ENCODE results near the gene PLPP2.

The PLPP2 gene

GRCh38 chr19:325173-325936 lies 34.2 kb upstream of the PLPP2 start:
- Mint-ChIP-seq H3K27ac (no peak overlapping the region), H3K4me3 (no peak overlapping the region), H3K4me1 (no peaks in the 10 kb centered on the region), H3K9me3 (peaks cover 5% of the 10 kb centered on the region), H3K36me3 (peaks cover 50% of the 10 kb centered on the region)
- DNase-seq (ENCODE audit: low spot score in 2 of 2): no peak
- no peak for ATAC-seq

DNA sequence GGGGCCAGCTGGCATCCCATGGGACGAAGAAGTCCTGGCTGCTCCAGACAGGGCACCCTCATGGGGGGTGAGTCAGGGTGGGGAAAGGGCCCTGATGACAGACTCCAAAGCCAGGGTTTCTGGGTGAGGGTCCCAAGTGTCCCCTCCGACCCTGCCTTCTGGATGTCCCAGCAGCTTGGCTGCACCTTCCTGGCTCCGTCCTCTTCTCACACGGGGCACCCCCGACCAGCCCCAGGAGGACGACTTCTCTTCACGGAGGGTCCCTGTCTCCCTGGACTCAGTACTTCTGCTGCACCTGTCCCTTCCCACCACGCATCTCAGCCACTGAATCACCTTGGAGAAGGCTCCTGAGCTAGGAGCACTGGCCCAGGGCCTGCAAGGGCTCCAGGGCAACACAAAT lies 33.5 kb upstream of the PLPP2 start:
- Mint-ChIP-seq H3K4me3 (no peak overlapping the region), H3K36me3 (peaks cover 50% of the 10 kb centered on the region), H3K27ac (no peak overlapping the region), H3K9me3 (peaks cover 5% of the 10 kb centered on the region), H3K4me1 (no peaks in the 10 kb centered on the region)
- ATAC-seq (no peak), DNase-seq (ENCODE audit: low spot score in 2 of 2) (no peak)

- Mint-ChIP-seq H3K4me3 (no peak overlapping the region), H3K27ac (no peak overlapping the region), H3K4me1 (peaks cover 6% of the 10 kb centered on the region), H3K9me3 (no peaks in the 10 kb centered on the region), H3K36me3 (peaks cover 37% of the 10 kb centered on the region)
- DNase-seq (ENCODE audit: low spot score in 2 of 2) (no peak), ATAC-seq (no peak)
Measured at GRCh38 chr19:322616-323015, 31.4 kb upstream of the PLPP2 start.

DNA sequence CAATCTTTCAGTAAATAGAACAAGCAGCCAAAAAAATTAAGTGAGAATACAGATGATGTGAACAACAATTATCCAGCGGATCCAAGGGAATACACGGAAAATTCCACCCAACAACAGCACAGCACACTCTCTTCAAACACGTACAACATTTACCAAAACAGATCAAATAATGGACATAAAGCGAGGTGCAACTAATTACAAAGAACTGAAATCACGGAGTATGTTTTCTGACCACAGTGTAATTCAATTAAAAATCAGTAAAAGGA lies 27.2 kb upstream of the PLPP2 start:
- no peak overlapping the region for H3K4me3 Mint-ChIP-seq
- H3K27ac Mint-ChIP-seq: no peak overlapping the region
- H3K36me3 Mint-ChIP-seq: peaks cover 38% of the 10 kb centered on the region
- ATAC-seq (no peak), DNase-seq (ENCODE audit: low spot score in 2 of 2) (no peak)
- H3K4me1 Mint-ChIP-seq: peaks cover 13% of the 10 kb centered on the region
- H3K9me3 Mint-ChIP-seq: no peaks in the 10 kb centered on the region

GRCh38 chr19:317710-318508 lies 26.7 kb upstream of the PLPP2 start:
- no peak for ATAC-seq
- H3K27ac Mint-ChIP-seq: no peak overlapping the region
- H3K9me3 Mint-ChIP-seq: no peaks in the 10 kb centered on the region
- H3K36me3 Mint-ChIP-seq: peaks cover 38% of the 10 kb centered on the region
- no peak for DNase-seq (ENCODE audit: low spot score in 2 of 2)
- H3K4me1 Mint-ChIP-seq: peaks cover 13% of the 10 kb centered on the region
- H3K4me3 Mint-ChIP-seq: no peak overlapping the region

- Mint-ChIP-seq H3K4me3 (no peak overlapping the region), H3K36me3 (peaks cover 41% of the 10 kb centered on the region), H3K27ac (no peak overlapping the region), H3K4me1 (peaks cover 13% of the 10 kb centered on the region), H3K9me3 (no peaks in the 10 kb centered on the region)
- ATAC-seq (no peak), DNase-seq (ENCODE audit: low spot score in 2 of 2) (no peak)
Measured at GRCh38 chr19:315811-316210, 24.6 kb upstream of the PLPP2 start.

- no peak for DNase-seq (ENCODE audit: low spot score in 2 of 2)
- Mint-ChIP-seq H3K36me3 (peaks cover 27% of the 10 kb centered on the region), H3K27ac (no peak overlapping the region)
Measured at GRCh38 chr19:313988-314815, 23.0 kb upstream of the PLPP2 start.

GRCh38 chr19:313169-313987 lies 22.2 kb upstream of the PLPP2 start:
- H3K4me1 Mint-ChIP-seq: peaks cover 11% of the 10 kb centered on the region

More at GRCh38 chr19:313988-314815, 23.0 kb upstream of the PLPP2 start:
- Mint-ChIP-seq H3K4me1 (peaks cover 13% of the 10 kb centered on the region), H3K4me3 (no peak overlapping the region), H3K9me3 (no peaks in the 10 kb centered on the region)
- ATAC-seq: no peak

DNA sequence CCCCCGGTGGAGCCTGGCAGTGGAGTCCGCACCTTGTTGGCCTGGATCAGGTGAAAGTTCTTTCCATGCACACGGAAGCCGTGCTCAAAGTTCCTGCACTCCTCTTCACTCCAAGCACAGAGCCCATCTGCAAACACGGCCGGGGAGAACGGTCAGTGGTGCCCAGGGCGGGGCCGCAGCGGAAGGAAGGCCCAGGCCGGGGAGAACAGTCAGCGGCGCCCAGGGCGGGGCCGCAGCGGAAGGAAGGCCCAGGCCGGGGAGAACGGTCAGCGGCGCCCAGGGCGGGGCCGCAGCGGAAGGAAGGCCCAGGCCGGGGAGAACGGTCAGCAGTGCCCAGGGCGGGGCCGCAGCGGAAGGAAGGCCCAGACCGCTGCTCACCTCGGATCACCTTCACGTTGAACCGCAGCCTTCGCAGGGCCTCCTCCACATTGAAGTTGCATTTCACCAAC lies 20.6 kb upstream of the PLPP2 start:
- H3K36me3 Mint-ChIP-seq: peaks cover 20% of the 10 kb centered on the region
- H3K27ac Mint-ChIP-seq: no peak overlapping the region
- no peak for ATAC-seq
- H3K9me3 Mint-ChIP-seq: no peaks in the 10 kb centered on the region
- no peak overlapping the region for H3K4me3 Mint-ChIP-seq
- DNase-seq (ENCODE audit: low spot score in 2 of 2): no peak
- H3K4me1 Mint-ChIP-seq: peaks cover 7% of the 10 kb centered on the region

More at GRCh38 chr19:313169-313987, 22.2 kb upstream of the PLPP2 start:
- ATAC-seq (no peak), DNase-seq (ENCODE audit: low spot score in 2 of 2) (no peak)
- no peak overlapping the region for H3K27ac Mint-ChIP-seq
- peaks cover 22% of the 10 kb centered on the region for H3K36me3 Mint-ChIP-seq
- no peak overlapping the region for H3K4me3 Mint-ChIP-seq
- H3K9me3 Mint-ChIP-seq: no peaks in the 10 kb centered on the region

- ATAC-seq: no peak
- no peak overlapping the region for H3K27ac Mint-ChIP-seq
- DNase-seq (ENCODE audit: low spot score in 2 of 2): no peak
- no peaks in the 10 kb centered on the region for H3K9me3 Mint-ChIP-seq
- no peak overlapping the region for H3K4me3 Mint-ChIP-seq
- peaks cover 16% of the 10 kb centered on the region for H3K36me3 Mint-ChIP-seq
- H3K4me1 Mint-ChIP-seq: peaks cover 7% of the 10 kb centered on the region
Measured at GRCh38 chr19:310781-311496, 19.7 kb upstream of the PLPP2 start.

DNA sequence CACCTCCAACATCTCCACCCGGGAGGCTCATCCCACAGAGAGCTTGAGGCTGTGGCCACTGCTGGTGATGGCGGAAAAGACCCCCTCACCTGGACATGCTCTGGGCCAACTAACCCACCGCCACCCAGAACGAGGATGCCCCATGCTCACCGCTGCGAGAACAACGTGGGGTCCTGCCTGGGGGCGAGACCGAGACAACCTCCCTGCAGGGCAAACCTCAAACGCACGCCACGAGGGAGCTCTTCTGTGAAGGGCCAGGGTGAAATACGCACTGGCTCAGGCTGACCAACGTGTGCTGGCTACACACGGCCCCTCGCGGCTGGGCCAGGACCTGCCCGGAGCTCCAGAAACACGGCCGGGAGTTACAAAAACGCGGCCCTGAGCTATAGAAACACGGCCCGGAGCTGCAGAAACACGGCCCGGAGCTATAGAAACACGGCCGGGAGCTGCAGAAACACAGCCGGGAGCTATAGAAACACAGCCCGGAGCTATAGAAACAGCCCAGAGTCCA lies 19.0 kb upstream of the PLPP2 start:
- Mint-ChIP-seq H3K9me3 (no peaks in the 10 kb centered on the region), H3K4me3 (no peak overlapping the region), H3K36me3 (peaks cover 21% of the 10 kb centered on the region), H3K27ac (no peak overlapping the region), H3K4me1 (no peaks in the 10 kb centered on the region)
- no peak for ATAC-seq
- DNase-seq (ENCODE audit: low spot score in 2 of 2): no peak

DNA sequence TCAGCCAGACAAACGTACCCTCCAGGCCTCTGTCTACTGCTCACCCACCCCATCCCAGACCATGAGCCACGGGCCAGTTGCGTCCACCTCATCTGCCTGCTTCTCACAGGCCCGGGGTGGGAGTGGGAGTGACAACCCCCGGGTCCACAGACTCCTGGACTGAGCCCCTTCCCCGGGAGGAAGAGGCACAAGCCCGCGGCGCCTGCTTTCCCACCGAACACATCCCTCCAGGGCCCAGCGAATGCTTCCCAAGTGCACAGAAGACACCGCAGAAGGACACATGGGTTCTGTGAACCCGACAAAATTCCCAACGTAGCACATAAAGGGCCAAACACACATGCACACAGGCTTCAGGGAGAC lies 18.0 kb upstream of the PLPP2 start:
- DNase-seq (ENCODE audit: low spot score in 2 of 2): no peak
- Mint-ChIP-seq H3K4me3 (no peak overlapping the region), H3K36me3 (peaks cover 20% of the 10 kb centered on the region), H3K27ac (no peak overlapping the region), H3K4me1 (no peaks in the 10 kb centered on the region), H3K9me3 (no peaks in the 10 kb centered on the region)
- no peak for ATAC-seq

GRCh38 chr19:308471-309205 lies 17.4 kb upstream of the PLPP2 start:
- DNase-seq (ENCODE audit: low spot score in 2 of 2) (no peak), ATAC-seq (no peak)
- no peaks in the 10 kb centered on the region for H3K9me3 Mint-ChIP-seq
- no peak overlapping the region for H3K4me3 Mint-ChIP-seq
- no peaks in the 10 kb centered on the region for H3K4me1 Mint-ChIP-seq
- peaks cover 16% of the 10 kb centered on the region for H3K36me3 Mint-ChIP-seq
- H3K27ac Mint-ChIP-seq: no peak overlapping the region

All from stimulated activated effector memory CD8-positive, alpha-beta T cell treated with anti-CD3 and anti-CD28 coated beads, Interleukin-12 subunit alpha, Interleukin-12 subunit beta, amount 100 ng/mL, for 72 hours (primary cell).